ENCODE data around the gene LIN7C. TPM values are rescaled to one million over a fixed set of nuclear protein-coding genes. Genes with fewer than 3 reads are reported as not detected.

Gene LIN7C
- total and polyA plus RNA-seq, 4 donors = 5.2 to 43.7 (median 25.8) TPM

DNA sequence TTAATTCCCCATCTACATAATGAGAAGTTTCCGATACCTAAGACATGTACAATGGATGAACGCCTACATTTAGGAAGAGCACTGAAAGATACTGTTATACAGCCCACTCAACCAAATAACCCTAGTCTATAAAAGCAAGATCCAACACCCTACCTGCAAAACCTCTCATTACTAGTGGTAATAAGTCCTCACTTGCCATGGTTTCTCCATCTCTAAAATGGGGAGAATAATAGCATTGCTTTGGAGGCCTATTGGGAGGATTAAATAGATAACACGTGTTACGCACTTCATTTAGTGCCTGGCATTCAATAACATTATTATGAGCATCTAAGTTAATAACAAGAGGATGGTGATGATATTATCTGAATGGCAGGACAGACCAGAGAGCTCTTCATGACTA, 50.9 kb downstream of the LIN7C start:
- DNase-seq (ENCODE audit: low spot score) = no peak
- Histone ChIP-seq H3K9ac (ENCODE audit: low read depth in 1 of 2, low read length in 2 of 2) (no peak overlapping the region), H3K4me1 (ENCODE audit: control insufficient read depth in 4 of 4, insufficient read depth in 4 of 4, low read length in 3 of 4) (peaks cover 15 to 66% (median 43%) of the 10 kb centered on the region in 4 donors), H3K4me3 (ENCODE audit: low read depth in 1 of 3, low read length in 3 of 3) (peak overlapping the region in 2 of 3 donors; percentile 2 to 4), H3K9me3 (ENCODE audit: control insufficient read depth in 4 of 4, low read length in 3 of 4) (no peaks in the 10 kb centered on the region), H3K27ac (ENCODE audit: low read depth in 1 of 2, low read length in 2 of 2) (peak overlapping the region; percentile 67 to 72), H3K27me3 (ENCODE audit: control insufficient read depth in 4 of 4, insufficient read depth in 4 of 4, low read length in 3 of 4) (no peaks in the 10 kb centered on the region), H3K36me3 (ENCODE audit: control insufficient read depth in 4 of 4, insufficient read depth in 3 of 4, low read depth in 1 of 4, low read length in 3 of 4) (no peaks in the 10 kb centered on the region)
- 89% methylated on average over 4 of the region's 4 CpGs for WGBS
- no peak for TF ChIP-seq RAD21 (IDR thresholded peaks at IDR 0.05)
- TF ChIP-seq NR2F2 (IDR thresholded peaks at IDR 0.05) = no peak
- no peak for TF ChIP-seq YY1 (IDR thresholded peaks at IDR 0.05)
- TF ChIP-seq, protein P1, sequence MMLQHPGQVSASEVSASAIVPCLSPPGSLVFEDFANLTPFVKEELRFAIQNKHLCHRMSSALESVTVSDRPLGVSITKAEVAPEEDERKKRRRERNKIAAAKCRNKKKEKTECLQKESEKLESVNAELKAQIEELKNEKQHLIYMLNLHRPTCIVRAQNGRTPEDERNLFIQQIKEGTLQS (IDR thresholded peaks at IDR 0.05) = no peak
- TF ChIP-seq SP1 (IDR thresholded peaks at IDR 0.05) = no peak
- TF ChIP-seq TAF1 (conservative IDR thresholded peaks at IDR 0.05) = no peak
- TF ChIP-seq RXRA (IDR thresholded peaks at IDR 0.05) = no peak
- no peak for TF ChIP-seq FOXA1 (IDR thresholded peaks at IDR 0.05)
- TF ChIP-seq JUND (IDR thresholded peaks at IDR 0.05) = no peak
- TF ChIP-seq, protein P2, sequence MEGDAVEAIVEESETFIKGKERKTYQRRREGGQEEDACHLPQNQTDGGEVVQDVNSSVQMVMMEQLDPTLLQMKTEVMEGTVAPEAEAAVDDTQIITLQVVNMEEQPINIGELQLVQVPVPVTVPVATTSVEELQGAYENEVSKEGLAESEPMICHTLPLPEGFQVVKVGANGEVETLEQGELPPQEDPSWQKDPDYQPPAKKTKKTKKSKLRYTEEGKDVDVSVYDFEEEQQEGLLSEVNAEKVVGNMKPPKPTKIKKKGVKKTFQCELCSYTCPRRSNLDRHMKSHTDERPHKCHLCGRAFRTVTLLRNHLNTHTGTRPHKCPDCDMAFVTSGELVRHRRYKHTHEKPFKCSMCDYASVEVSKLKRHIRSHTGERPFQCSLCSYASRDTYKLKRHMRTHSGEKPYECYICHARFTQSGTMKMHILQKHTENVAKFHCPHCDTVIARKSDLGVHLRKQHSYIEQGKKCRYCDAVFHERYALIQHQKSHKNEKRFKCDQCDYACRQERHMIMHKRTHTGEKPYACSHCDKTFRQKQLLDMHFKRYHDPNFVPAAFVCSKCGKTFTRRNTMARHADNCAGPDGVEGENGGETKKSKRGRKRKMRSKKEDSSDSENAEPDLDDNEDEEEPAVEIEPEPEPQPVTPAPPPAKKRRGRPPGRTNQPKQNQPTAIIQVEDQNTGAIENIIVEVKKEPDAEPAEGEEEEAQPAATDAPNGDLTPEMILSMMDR (IDR thresholded peaks at IDR 0.05; ENCODE audit: low read depth, low read length, missing input control) = no peak
- TF ChIP-seq HNF4A (conservative IDR thresholded peaks at IDR 0.05) = no peak
- no peak for TF ChIP-seq FOXA2 (IDR thresholded peaks at IDR 0.05)
- no peak for TF ChIP-seq GABPA (IDR thresholded peaks at IDR 0.05 in 1 of 2, conservative IDR thresholded peaks at IDR 0.05 in 1 of 2)
- TF ChIP-seq, protein P3, sequence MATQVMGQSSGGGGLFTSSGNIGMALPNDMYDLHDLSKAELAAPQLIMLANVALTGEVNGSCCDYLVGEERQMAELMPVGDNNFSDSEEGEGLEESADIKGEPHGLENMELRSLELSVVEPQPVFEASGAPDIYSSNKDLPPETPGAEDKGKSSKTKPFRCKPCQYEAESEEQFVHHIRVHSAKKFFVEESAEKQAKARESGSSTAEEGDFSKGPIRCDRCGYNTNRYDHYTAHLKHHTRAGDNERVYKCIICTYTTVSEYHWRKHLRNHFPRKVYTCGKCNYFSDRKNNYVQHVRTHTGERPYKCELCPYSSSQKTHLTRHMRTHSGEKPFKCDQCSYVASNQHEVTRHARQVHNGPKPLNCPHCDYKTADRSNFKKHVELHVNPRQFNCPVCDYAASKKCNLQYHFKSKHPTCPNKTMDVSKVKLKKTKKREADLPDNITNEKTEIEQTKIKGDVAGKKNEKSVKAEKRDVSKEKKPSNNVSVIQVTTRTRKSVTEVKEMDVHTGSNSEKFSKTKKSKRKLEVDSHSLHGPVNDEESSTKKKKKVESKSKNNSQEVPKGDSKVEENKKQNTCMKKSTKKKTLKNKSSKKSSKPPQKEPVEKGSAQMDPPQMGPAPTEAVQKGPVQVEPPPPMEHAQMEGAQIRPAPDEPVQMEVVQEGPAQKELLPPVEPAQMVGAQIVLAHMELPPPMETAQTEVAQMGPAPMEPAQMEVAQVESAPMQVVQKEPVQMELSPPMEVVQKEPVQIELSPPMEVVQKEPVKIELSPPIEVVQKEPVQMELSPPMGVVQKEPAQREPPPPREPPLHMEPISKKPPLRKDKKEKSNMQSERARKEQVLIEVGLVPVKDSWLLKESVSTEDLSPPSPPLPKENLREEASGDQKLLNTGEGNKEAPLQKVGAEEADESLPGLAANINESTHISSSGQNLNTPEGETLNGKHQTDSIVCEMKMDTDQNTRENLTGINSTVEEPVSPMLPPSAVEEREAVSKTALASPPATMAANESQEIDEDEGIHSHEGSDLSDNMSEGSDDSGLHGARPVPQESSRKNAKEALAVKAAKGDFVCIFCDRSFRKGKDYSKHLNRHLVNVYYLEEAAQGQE (IDR thresholded peaks at IDR 0.05) = no peak

DNA sequence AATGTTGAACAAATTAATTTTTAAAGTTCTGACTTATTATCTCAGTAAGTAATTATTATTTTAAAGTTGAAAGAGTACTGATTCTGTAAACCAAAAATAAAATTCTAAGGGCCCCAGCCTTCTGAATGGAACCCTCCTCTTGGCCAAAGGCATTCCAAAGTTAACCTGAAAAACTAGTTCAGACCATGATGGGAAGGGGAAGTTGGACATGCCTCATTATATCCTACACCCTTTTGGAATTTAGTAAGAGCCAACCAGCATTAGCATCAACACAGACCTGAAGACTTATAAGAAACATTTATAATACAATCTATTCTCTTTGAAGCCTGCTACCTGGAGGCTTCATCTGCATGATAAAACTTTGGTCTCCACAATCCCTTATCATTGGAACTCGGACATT, 52.9 kb downstream of the LIN7C start:
- 41% methylated on average over 1 of the region's 1 CpG for WGBS
- DNase-seq (ENCODE audit: low spot score) = no peak
- Histone ChIP-seq H3K9me3 (ENCODE audit: control insufficient read depth in 4 of 4, low read length in 3 of 4) (no peaks in the 10 kb centered on the region), H3K4me1 (ENCODE audit: control insufficient read depth in 4 of 4, insufficient read depth in 4 of 4, low read length in 3 of 4) (peaks cover 13 to 53% (median 37%) of the 10 kb centered on the region in 4 donors), H3K9ac (ENCODE audit: low read depth in 1 of 2, low read length in 2 of 2) (no peak overlapping the region), H3K36me3 (ENCODE audit: control insufficient read depth in 4 of 4, insufficient read depth in 3 of 4, low read depth in 1 of 4, low read length in 3 of 4) (no peaks in the 10 kb centered on the region), H3K4me3 (ENCODE audit: low read depth in 1 of 3, low read length in 3 of 3) (no peak overlapping the region), H3K27me3 (ENCODE audit: control insufficient read depth in 4 of 4, insufficient read depth in 4 of 4, low read length in 3 of 4) (no peaks in the 10 kb centered on the region), H3K27ac (ENCODE audit: low read depth in 1 of 2, low read length in 2 of 2) (no peak overlapping the region)
- TF ChIP-seq, protein P4, sequence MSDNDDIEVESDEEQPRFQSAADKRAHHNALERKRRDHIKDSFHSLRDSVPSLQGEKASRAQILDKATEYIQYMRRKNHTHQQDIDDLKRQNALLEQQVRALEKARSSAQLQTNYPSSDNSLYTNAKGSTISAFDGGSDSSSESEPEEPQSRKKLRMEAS (IDR thresholded peaks at IDR 0.05) = no peak
- TF ChIP-seq, protein P3 (IDR thresholded peaks at IDR 0.05) = no peak
- TF ChIP-seq, protein P5, sequence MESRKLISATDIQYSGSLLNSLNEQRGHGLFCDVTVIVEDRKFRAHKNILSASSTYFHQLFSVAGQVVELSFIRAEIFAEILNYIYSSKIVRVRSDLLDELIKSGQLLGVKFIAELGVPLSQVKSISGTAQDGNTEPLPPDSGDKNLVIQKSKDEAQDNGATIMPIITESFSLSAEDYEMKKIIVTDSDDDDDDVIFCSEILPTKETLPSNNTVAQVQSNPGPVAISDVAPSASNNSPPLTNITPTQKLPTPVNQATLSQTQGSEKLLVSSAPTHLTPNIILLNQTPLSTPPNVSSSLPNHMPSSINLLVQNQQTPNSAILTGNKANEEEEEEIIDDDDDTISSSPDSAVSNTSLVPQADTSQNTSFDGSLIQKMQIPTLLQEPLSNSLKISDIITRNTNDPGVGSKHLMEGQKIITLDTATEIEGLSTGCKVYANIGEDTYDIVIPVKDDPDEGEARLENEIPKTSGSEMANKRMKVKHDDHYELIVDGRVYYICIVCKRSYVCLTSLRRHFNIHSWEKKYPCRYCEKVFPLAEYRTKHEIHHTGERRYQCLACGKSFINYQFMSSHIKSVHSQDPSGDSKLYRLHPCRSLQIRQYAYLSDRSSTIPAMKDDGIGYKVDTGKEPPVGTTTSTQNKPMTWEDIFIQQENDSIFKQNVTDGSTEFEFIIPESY (IDR thresholded peaks at IDR 0.05) = no peak
- TF ChIP-seq TAF1 (conservative IDR thresholded peaks at IDR 0.05) = no peak
- no peak for TF ChIP-seq HNF4G (IDR thresholded peaks at IDR 0.05)
- TF ChIP-seq GABPA (IDR thresholded peaks at IDR 0.05 in 1 of 2, conservative IDR thresholded peaks at IDR 0.05 in 1 of 2) = no peak
- no peak for TF ChIP-seq RXRA (IDR thresholded peaks at IDR 0.05)
- TF ChIP-seq RAD21 (IDR thresholded peaks at IDR 0.05) = no peak
- no peak for TF ChIP-seq FOXA1 (IDR thresholded peaks at IDR 0.05)
- TF ChIP-seq NR2F2 (IDR thresholded peaks at IDR 0.05) = no peak
- no peak for TF ChIP-seq HNF4A (conservative IDR thresholded peaks at IDR 0.05)
- TF ChIP-seq FOXA2 (IDR thresholded peaks at IDR 0.05) = no peak
- TF ChIP-seq SP1 (IDR thresholded peaks at IDR 0.05) = no peak
- TF ChIP-seq JUND (IDR thresholded peaks at IDR 0.05) = no peak
- no peak for TF ChIP-seq EGR1 (IDR thresholded peaks at IDR 0.05; ENCODE audit: low read depth in 2 of 2)
- TF ChIP-seq, protein P2 (IDR thresholded peaks at IDR 0.05; ENCODE audit: low read depth, low read length, missing input control) = no peak

Measured in liver (tissue), 9 donors.